Activated B cell treated with CpG ODN at 0.5 μM for 24 hours (primary cell): Measurements from ENCODE around the gene GJB6. TPM values are rescaled to one million over a fixed set of nuclear protein-coding genes. Genes with fewer than 3 reads are reported as not detected.
A peak's percentile ranks its signal among the peaks of the same experiment; 100 is the strongest.

Experiments
- ATAC-seq: fragments of 200-7000 bp; cut with Tn5 transposase; one replicate; pipeline ENCODE4 v1.10.0; 2021; ENCODE audit warnings: low read depth, mild to moderate bottlenecking, moderate library complexity
- CTCF ChIA-PET: fragments of 350-600 bp; sonication (Branson Sonifier 250); formaldehyde crosslinking; loops from one replicate; lab custom pipeline; 2021; ENCODE audit warnings: antibody characterized with exemption; lab: Charles Lee
- POLR2A ChIA-PET: fragments of 350-600 bp; sonication (Branson Sonifier 250); formaldehyde crosslinking; loops from one replicate; lab custom pipeline; 2021; ENCODE audit warnings: antibody characterized with exemption; lab: Charles Lee
- DNase-seq: peaks from one replicate; pipeline ENCODE4 v3.0.0; 2022
- H3K27ac Mint-ChIP-seq: one replicate; pipeline ENCODE4 v1.8.0; 2020; ENCODE audit warnings: mixed read lengths
- H3K27me3 Mint-ChIP-seq: one replicate; pipeline ENCODE4 v1.8.0; 2021; ENCODE audit warnings: mixed read lengths
- H3K36me3 Mint-ChIP-seq: one replicate; pipeline ENCODE4 v1.8.0; 2021; ENCODE audit warnings: low read depth, mixed read lengths
- H3K4me1 Mint-ChIP-seq: one replicate; pipeline ENCODE4 v1.8.0; 2021; ENCODE audit warnings: mixed read lengths
- H3K4me3 Mint-ChIP-seq: one replicate; pipeline ENCODE4 v1.8.0; 2020; ENCODE audit warnings: mild to moderate bottlenecking, mixed read lengths
- H3K9me3 Mint-ChIP-seq: one replicate; pipeline ENCODE4 v1.8.0; 2020; ENCODE audit warnings: mixed read lengths
- CTCF ChIP-seq: fragments of 200-600 bp; IDR thresholded peaks from one replicate; pipeline ENCODE4 v1.8.0; 2022; ENCODE audit warnings: antibody characterized with exemption, mild to moderate bottlenecking
- intact Hi-C: fragments of 100-400 bp; cut with micrococcal nuclease; formaldehyde crosslinking; loops from one replicate; pipeline ENCODE4 v1.15.1; 2024
- total RNA-seq: library from RNA; stranded (reverse); gene quantifications from 2 replicates; pipeline ENCODE4 v1.2.3, GENCODE V29; 2022

Gene GJB6
- total RNA-seq, 1 donor from 2014 or later = not detected

- Mint-ChIP-seq H3K36me3 (no peaks in the 10 kb centered on the region), H3K27me3 (peaks cover 16% of the 10 kb centered on the region), H3K4me3 (no peak overlapping the region), H3K4me1 (no peaks in the 10 kb centered on the region), H3K27ac (no peak overlapping the region), H3K9me3 (peaks cover 11% of the 10 kb centered on the region)
- ChIA-PET CTCF (no interaction called here), POLR2A (no interaction called here)
- intact Hi-C loops = no loop called here
- no peak for TF ChIP-seq CTCF
- ATAC-seq (no peak), DNase-seq (no peak)
Measured at GRCh38 chr13:20209948-20210347, 22.2 kb downstream of the GJB6 start.

GRCh38 chr13:20206698-20207235, 25.4 kb downstream of the GJB6 start:
- H3K27me3 Mint-ChIP-seq = peaks cover 20% of the 10 kb centered on the region
- peaks cover under 1% of the 10 kb centered on the region for H3K9me3 Mint-ChIP-seq
- ChIA-PET POLR2A (no interaction called here), CTCF (no interaction called here)
- no peak overlapping the region for H3K27ac Mint-ChIP-seq
- ATAC-seq (no peak), DNase-seq (no peak)
- TF ChIP-seq CTCF = no peak
- no peaks in the 10 kb centered on the region for H3K36me3 Mint-ChIP-seq
- intact Hi-C loops = no loop called here
- H3K4me1 Mint-ChIP-seq = no peaks in the 10 kb centered on the region
- no peak overlapping the region for H3K4me3 Mint-ChIP-seq

- TF ChIP-seq CTCF = no peak
- intact Hi-C loops = no loop called here
- ATAC-seq = no peak
- ChIA-PET CTCF (no interaction called here), POLR2A (no interaction called here)
- no peak for DNase-seq
- Mint-ChIP-seq H3K27ac (no peak overlapping the region), H3K36me3 (no peaks in the 10 kb centered on the region), H3K27me3 (peaks cover 23% of the 10 kb centered on the region), H3K9me3 (peaks cover 3% of the 10 kb centered on the region), H3K4me1 (no peaks in the 10 kb centered on the region), H3K4me3 (no peak overlapping the region)
Measured at GRCh38 chr13:20206065-20206697, 25.9 kb downstream of the GJB6 start.

GRCh38 chr13:20198781-20199180, 33.3 kb downstream of the GJB6 start:
- H3K27me3 Mint-ChIP-seq = peaks cover 39% of the 10 kb centered on the region
- ATAC-seq = no peak
- intact Hi-C loops = loop anchor here (10.0 kb wide), 2 partner anchors 296 to 506 kb away; partner anchors contain the start of gene IL17D
- TF ChIP-seq CTCF = no peak
- DNase-seq = no peak
- no peak overlapping the region for H3K27ac Mint-ChIP-seq
- H3K9me3 Mint-ChIP-seq = peaks cover 3% of the 10 kb centered on the region
- CTCF ChIA-PET = interaction anchor here (3.0 kb wide), 1 partner anchor 727 kb away, joined by 11 read pairs; no protein-coding TSS in a partner anchor
- POLR2A ChIA-PET = no interaction called here
- peaks cover 12% of the 10 kb centered on the region for H3K4me1 Mint-ChIP-seq
- no peak overlapping the region for H3K4me3 Mint-ChIP-seq
- H3K36me3 Mint-ChIP-seq = no peaks in the 10 kb centered on the region

DNA sequence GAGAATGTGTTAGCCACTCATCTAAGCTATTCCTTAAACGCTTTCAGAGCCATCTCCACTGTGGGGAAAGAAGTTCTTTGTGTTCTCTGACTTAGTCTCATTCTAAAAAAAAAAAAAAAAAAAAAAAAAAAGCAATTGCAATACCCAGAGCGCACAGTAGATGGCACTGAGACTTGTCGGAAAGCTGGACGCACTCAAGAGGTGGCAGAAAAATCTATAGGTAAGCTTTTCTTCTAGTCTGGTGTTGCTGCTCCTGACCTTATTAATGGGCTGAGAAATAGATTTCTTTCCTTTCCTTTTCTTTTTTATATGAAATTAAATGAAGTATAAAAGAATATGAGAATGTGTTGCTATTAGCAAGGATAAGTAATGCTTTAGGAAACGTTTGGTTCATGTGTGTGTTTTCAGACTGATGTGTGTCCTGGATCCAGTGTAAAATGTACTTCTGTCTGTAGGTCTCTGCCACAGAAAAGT, 34.7 kb downstream of the GJB6 start:
- H3K27ac Mint-ChIP-seq = no peak overlapping the region
- H3K36me3 Mint-ChIP-seq = no peaks in the 10 kb centered on the region
- ATAC-seq (peak; percentile 71), DNase-seq (no peak)
- H3K9me3 Mint-ChIP-seq = peaks cover 3% of the 10 kb centered on the region
- ChIA-PET CTCF (interaction anchor here (0.5 to 3.0 kb wide), 5 partner anchors 9 to 728 kb away, joined by 3 to 11 read pairs (median 5); no protein-coding TSS in a partner anchor), POLR2A (no interaction called here)
- intact Hi-C loops = loop anchor here (1.0 to 10.0 kb wide), 5 partner anchors 15 to 728 kb away; partner anchors contain the start of gene IL17D
- peak; percentile 6 for TF ChIP-seq CTCF
- H3K4me3 Mint-ChIP-seq = no peak overlapping the region
- H3K27me3 Mint-ChIP-seq = peaks cover 40% of the 10 kb centered on the region
- H3K4me1 Mint-ChIP-seq = peaks cover 16% of the 10 kb centered on the region
